22Rv1 (cell line): Measurements from ENCODE around the gene SRSF7.
"Not testable (repeated sequence)": the region's sequence is repeated elsewhere in the genome, so short reads cannot be mapped to it uniquely, and the experiment has no call there.

ENCODE experiments used
- H3K27ac ChIP-seq: fragments of 450-650 bp; 2 replicates; pipeline ENCODE4 v1.5.1; 2017
- CTCF ChIP-seq: fragments of 450-650 bp; IDR thresholded peaks from 2 replicates; pipeline ENCODE4 v1.5.1; 2017; ENCODE audit warnings: mild to moderate bottlenecking
- ZFX ChIP-seq: fragments of 450-650 bp; IDR thresholded peaks from 2 replicates; pipeline ENCODE4 v1.6.1; 2017; ENCODE audit warnings: antibody characterized with exemption, borderline replicate concordance

SRSF7 gene

GRCh38 chr2:38771632-38772031, 20.5 kb upstream of the SRSF7 start:
- TF ChIP-seq CTCF, result no peak
- no peak for TF ChIP-seq ZFX
- H3K27ac ChIP-seq, result no peak overlapping the region

GRCh38 chr2:38765551-38765950, 14.4 kb upstream of the SRSF7 start:
- no peak overlapping the region for H3K27ac ChIP-seq
- TF ChIP-seq CTCF (no peak), ZFX (no peak)

GRCh38 chr2:38765149-38765548, 14.0 kb upstream of the SRSF7 start:
- no peak overlapping the region for H3K27ac ChIP-seq
- no peak for TF ChIP-seq ZFX

- no peak overlapping the region for H3K27ac ChIP-seq
- TF ChIP-seq CTCF (no peak), ZFX (no peak)
These were observed 12.6 kb upstream of the SRSF7 start for GRCh38 chr2:38763728-38764127.

GRCh38 chr2:38763228-38763627, 12.1 kb upstream of the SRSF7 start:
- H3K27ac ChIP-seq, result no peak overlapping the region
- TF ChIP-seq ZFX (no peak), CTCF (no peak)

GRCh38 chr2:38755891-38756290, 4.7 kb upstream of the SRSF7 start:
- not testable (repeated sequence) for H3K27ac ChIP-seq

GRCh38 chr2:38754506-38754905, 3.3 kb upstream of the SRSF7 start:
- TF ChIP-seq ZFX, result no peak
- no peak for TF ChIP-seq CTCF
- no peak overlapping the region for H3K27ac ChIP-seq

- H3K27ac ChIP-seq, result no peak overlapping the region
- TF ChIP-seq CTCF (no peak), ZFX (no peak)
These were observed 2.9 kb upstream of the SRSF7 start for GRCh38 chr2:38754049-38754448.
